HG03064 (cell line): ENCODE measurements around the gene HESX1.

Experiments
- ATAC-seq: cut with Tn5 transposase; IDR thresholded peaks from one replicate; pipeline ENCODE4 v1.9.1; 2021; ENCODE audit warnings: low read depth; ENCODE audit not compliant: unreplicated experiment

The HESX1 gene

GRCh38 chr3:57169108-57169507, 30.7 kb downstream of the HESX1 start:
- ATAC-seq: no peak

GRCh38 chr3:57168151-57168550, 31.6 kb downstream of the HESX1 start:
- no peak for ATAC-seq

DNA sequence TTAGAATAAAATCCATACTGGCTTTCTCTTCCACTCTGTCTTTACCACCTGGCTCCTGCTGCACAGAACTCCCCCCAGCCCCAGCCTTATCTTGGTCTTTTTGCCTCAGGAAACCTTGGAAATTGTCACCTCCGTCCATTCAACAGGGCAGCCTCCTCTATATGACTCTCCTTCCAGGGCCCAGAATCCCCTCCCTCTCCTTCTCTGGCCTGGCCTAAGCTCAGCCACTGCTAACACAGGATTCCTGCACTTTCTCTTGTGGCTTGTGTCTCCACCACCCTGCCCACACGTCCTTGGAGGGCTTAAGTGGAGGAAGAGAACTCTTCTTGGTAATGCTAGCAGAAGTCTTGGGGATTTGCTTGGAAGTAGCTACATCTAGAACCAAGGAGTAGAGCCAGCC, 33.1 kb downstream of the HESX1 start:
- ATAC-seq: no peak

DNA sequence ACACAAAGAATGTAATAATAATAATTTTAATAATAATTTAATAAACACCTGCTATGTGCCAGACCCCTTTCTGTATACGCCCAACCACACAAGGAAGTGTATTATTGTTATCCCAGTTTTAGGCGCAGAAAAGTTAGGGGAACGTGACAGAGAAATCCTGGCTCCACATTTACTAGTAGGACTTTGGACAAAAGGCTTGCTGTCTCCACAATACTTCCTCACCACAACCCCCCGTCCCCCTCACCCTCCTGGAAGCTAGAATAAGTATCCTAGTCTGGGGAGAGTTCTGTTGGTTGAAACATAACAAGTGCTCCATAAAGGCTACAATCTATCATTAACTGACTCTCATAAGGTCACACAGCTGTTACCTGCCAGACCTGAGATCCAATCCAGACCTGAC, 34.1 kb downstream of the HESX1 start:
- no peak for ATAC-seq

GRCh38 chr3:57164657-57165573, 34.9 kb downstream of the HESX1 start, which contains the start of gene IL17RD:
IL17RD (minus strand) TSS chr3:57165353; CDS start chr3:57165286, 67 bp downstream.
- peak; percentile 64 for ATAC-seq

- ATAC-seq: no peak
Measured at GRCh38 chr3:57164217-57164656, 35.5 kb downstream of the HESX1 start.

DNA sequence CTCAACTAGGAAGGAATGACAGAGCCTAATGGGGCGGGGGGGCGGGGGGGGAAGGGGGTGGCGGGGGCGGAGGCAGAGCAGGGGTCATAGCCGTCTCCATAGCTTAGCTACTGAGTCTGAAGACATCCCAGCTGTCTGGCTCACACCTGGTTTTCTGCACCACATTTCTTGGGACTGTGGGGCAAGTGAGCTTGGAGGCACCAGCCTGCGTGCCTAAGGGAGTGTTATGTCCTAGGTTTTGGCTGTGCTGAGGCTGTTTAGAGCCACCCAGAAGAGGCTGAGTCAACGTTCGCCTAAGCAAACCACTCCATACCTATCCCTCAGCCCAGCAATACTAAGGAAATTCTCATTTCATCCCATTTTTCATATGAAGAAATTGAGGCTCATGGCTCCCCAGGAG, 36.0 kb downstream of the HESX1 start:
- ATAC-seq: no peak

- no peak for ATAC-seq
Measured at GRCh38 chr3:57161915-57162314, 37.9 kb downstream of the HESX1 start.

DNA sequence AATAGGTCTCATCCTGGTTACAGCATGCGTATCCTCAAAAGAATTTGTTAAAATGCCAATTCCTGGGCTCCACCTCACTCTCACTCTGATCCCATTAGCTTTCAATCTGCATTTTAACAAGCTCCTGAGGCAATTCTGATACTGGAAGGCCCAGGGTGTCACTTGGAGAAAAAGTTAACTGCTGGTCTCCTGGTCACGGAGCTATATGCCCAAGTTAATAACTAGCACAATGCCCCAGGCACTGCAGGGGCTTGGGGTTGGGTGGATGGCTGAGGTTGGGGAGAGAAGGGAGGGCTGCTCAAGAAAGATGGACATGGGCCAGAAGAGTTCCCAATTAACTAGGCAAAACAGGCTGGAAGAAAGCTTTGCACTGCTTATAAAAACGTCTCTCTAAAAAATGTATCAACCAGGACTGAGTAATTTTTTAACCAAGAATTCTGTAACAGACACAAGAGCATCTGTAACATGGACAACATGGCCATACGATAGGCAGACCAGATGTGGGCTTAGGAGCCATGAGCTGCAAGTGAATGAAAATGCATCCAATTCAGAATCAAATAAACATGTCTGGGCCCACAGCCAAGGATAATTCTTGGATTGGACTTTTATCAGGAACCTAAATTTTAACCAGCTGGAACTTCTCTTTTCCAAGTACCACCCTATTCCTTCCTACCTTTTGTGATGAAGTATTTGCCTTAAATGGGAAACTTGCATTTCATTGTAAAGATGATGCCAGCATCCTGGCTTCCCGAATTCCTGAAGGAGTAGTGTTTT, 38.8 kb downstream of the HESX1 start:
- no peak for ATAC-seq

GRCh38 chr3:57160076-57160764, 39.6 kb downstream of the HESX1 start:
- no peak for ATAC-seq

- ATAC-seq: no peak
Measured at GRCh38 chr3:57158813-57159738, 40.7 kb downstream of the HESX1 start.

DNA sequence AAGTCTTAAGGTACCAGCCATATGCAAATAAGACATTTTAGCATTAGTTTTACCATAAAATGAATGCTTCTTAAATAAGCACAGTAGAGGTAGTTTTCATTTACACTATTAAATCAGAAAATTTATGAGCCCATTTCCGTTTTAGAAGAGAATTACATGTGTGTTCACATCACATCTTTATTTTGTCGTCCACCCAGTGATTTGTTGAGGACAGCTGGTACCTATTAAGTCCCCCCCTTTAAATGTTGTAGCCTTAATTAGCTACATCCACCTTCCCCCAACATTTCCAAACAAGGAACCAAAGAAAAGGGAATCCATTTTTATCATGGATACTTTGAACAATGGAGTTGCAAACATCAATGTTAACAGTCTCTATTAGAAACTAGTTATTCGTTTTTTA, 41.5 kb downstream of the HESX1 start:
- no peak for ATAC-seq

GRCh38 chr3:57157545-57157944, 42.2 kb downstream of the HESX1 start:
- no peak for ATAC-seq

DNA sequence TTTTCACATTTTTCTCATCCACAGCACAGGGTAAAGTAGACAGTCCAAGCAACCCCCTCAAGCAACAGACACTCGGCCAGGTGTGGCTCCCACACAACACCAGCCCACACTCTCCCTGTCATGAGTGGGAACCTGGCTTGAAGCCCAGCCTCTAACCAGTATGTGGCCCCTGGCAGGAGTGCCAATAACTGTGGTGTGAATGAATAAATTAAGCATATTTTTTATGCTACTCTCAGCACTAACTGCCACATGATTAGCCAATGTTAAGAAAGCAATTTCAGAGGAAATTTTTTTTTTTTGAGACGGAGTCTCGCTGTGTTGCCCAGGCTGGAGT, 44.5 kb downstream of the HESX1 start:
- ATAC-seq: no peak

DNA sequence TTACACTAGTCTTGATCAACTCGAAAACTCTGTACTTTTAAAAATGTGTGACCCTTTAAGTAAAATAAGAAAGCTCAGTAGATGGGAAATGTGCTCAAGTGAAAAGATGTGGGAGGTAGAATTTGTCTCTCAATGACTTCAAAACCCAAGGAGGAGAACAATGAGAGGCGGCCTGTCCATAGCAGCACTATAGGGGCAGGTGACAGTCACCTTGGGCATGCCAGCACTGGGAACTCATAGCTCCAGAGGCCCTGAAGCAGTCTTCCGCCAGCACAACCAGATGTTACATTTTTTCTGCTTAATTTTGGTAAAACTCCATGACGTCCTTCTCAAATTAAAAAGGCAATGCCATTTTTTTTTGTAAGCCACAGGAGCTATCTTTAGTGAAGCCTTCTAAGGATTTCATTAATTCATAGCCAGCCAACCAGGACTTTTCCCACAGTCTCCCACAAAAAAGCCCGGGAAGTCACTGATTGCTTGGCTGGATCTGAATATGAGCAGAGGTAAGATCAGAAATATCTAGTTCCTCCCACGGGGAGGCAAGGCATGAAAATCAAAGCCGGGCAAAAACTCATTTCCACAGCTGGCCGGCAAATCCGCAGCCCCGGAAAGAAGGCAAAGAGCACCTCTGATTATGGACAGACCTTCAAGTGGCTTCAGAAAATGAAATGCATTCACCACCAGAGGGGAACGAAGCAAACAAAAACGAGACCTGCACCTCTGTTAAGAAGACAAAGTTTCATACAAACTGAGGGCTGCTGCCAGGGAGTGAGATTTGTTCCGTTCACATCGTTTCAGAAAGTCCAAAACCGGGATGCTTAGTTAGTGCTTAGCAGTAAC, 45.1 kb downstream of the HESX1 start:
- no peak for ATAC-seq

DNA sequence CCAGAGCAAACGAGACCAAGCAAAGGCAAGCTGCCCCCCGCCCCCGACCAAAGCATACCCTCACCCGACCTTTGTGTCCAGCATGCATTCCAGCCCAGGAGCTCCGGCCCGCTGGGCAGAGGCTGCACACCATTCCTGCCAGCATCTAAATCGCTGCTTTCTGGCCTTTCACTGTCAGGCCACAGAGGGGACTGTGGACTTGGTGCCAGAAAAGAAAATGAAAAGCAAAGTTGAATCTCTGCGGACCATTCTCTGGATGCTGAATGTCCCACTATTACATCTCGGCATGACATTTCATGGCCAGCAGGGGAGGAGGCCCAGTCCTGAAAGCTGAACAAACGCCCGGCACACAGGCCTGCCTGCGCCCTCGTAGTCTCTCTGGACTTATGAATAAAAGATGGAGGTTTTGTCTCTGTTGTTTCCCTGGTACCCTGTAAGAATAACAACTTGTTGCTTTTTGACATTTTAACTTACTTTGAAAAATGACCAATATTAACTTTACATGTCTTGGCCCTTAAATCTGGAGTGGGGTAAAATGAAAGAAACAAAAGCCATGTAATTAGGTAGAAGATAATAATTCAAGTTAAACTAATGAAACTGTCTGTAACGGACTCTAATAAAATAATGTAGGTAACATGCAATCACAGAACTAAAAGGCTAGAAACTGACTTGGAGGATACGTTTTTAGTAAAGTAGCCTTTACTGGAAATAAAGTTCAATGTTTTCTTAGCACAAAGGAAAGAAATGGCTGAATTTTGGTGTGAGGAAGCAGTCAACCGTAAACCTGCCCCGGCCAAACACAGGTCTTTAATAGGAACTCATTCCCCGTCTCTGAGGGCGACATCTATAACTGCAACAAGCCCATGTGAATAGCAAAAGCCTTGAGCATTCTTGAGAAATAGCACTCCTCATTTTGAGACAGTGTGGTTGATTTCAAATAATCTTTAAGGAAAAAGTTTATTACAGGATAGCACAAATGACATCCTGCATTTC, 47.3 kb downstream of the HESX1 start:
- no peak for ATAC-seq

GRCh38 chr3:57151749-57152148, 48.0 kb downstream of the HESX1 start:
- ATAC-seq: no peak

GRCh38 chr3:57151021-57151449, 48.7 kb downstream of the HESX1 start:
- no peak for ATAC-seq
